ENCODE data around the gene ZNF662. TPM values are rescaled to one million over a fixed set of nuclear protein-coding genes. Genes with fewer than 3 reads are reported as not detected.

Gene ZNF662
- total RNA-seq (3.3 and 5.6 TPM in 2 replicates), polyA plus RNA-seq (0.69 and 1.2 TPM in 2 replicates), polyA minus RNA-seq (ENCODE audit: low replicate concordance) (0.59 TPM in 1 of 2 replicates, not detected in the other)
- polyA plus RNA-seq (2012): 0.56 and 1.2 TPM in 2 replicates

DNA sequence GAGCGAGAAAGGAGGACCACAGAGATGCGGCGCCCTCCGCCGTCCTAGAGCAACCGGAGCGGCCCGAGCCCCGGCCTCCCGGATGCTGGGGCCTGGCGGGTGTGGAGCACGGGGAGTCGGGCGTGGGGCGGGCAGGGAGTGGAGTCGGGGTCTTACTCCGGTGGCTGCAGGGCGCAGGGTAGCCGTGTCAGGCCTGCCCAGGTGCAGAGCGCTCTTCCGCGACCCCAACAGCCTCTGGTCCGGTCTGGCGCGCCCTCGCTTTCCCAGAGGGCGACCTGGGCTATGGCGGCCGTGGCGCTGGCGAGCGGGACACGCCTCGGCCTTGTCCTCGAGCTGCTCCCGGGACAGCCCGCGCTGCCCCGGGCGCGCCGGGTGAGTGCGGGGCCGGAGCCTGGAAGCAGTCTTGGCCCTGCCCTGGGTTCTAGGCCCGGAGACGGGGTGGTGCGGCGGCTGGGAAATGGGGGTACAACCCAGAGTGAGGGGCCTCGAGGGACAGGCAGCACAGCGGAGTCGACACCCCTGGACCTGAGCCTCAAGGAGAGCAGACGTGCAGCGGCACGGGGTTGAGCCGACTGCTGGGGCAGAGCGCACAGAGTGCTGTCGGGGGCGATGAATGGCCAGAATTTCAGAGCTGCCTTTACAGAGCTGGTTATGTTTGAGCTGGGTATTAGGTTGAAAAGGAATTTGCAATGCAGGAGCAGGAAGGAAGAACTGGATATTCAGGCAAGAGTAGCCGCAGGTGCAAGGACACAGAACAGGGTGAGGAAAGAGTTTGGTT lies at the start of gene ZNF662:
Gene ZNF662, plus strand, starts transcription at position 73 of the 778 bp plus-strand sequence. CDS start 1,973 bp downstream, outside the sequence.
- Histone ChIP-seq H3K4me3 (replicated peaks in 1 of 4; ENCODE audit: control extremely low read depth in 1 of 4, insufficient read depth in 1 of 4, low read depth in 3 of 4, low read length in 4 of 4) (peak within 1 kb of the TSS; percentile 6 to 62 (median 42)), H3K27ac (ENCODE audit: insufficient read depth, low read length) (no peak within 1 kb of the TSS), H3K9ac (ENCODE audit: insufficient read depth, low read length) (peak within 1 kb of the TSS; percentile 45), H2AFZ (ENCODE audit: low read length) (peak within 1 kb of the TSS; percentile 39), H4K20me1 (ENCODE audit: control insufficient read depth, extremely low read depth, insufficient read depth, low read length) (no peaks in the 10 kb centered on the region), H3K9me3 (ENCODE audit: control insufficient read depth, insufficient read depth, low read depth, low read length) (no peaks in the 10 kb centered on the region), H3K79me2 (ENCODE audit: control insufficient read depth, insufficient read depth, low read length) (no peaks in the 10 kb centered on the region), H3K4me1 (ENCODE audit: control insufficient read depth, extremely low read depth, insufficient read depth, low read length) (no peaks in the 10 kb centered on the region), H3K36me3 (ENCODE audit: control insufficient read depth, insufficient read depth, low read length) (no peaks in the 10 kb centered on the region), H3K4me2 (ENCODE audit: extremely low read depth, insufficient read depth, low read length) (peak within 1 kb of the TSS; percentile 42), H3K27me3 (ENCODE audit: control insufficient read depth, insufficient read depth, low read length) (peaks cover 17% of the 10 kb centered on the region)
- DNase-seq (ENCODE audit: low read depth in 2 of 2): peak; percentile 30 to 55
- TF ChIP-seq, protein P1, sequence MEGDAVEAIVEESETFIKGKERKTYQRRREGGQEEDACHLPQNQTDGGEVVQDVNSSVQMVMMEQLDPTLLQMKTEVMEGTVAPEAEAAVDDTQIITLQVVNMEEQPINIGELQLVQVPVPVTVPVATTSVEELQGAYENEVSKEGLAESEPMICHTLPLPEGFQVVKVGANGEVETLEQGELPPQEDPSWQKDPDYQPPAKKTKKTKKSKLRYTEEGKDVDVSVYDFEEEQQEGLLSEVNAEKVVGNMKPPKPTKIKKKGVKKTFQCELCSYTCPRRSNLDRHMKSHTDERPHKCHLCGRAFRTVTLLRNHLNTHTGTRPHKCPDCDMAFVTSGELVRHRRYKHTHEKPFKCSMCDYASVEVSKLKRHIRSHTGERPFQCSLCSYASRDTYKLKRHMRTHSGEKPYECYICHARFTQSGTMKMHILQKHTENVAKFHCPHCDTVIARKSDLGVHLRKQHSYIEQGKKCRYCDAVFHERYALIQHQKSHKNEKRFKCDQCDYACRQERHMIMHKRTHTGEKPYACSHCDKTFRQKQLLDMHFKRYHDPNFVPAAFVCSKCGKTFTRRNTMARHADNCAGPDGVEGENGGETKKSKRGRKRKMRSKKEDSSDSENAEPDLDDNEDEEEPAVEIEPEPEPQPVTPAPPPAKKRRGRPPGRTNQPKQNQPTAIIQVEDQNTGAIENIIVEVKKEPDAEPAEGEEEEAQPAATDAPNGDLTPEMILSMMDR (conservative IDR thresholded peaks at IDR 0.05 in 1 of 2, IDR thresholded peaks at IDR 0.05 in 1 of 2; ENCODE audit: low read depth in 1 of 2, low read length in 2 of 2): no peak
- TF ChIP-seq EZH2 (IDR thresholded peaks at IDR 0.05; ENCODE audit: low read length, missing control alignments): peak; percentile 21

DNA sequence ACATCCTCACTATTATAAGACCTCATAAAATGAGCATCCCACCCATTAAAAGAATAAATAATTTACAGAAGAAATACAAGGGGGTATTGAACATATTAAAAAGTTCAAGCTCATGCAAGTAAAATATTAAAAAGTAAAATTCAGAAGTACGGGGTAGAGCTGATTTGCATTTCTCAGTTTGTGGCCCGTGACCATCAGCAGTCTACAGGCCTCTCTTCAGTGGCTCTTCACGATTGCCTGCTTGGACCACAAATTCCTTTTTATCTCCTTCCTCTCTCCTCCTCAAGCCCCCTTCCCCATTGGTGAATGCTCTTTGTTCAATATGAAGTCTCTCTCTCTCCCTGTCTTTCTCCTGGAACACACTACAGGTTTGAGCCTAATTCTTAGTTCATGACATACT lies 49.4 kb upstream of the ZNF662 start:
- H3K9ac ChIP-seq (ENCODE audit: insufficient read depth, low read length): no peak overlapping the region
- H3K4me3 ChIP-seq (replicated peaks in 1 of 4; ENCODE audit: control extremely low read depth in 1 of 4, insufficient read depth in 1 of 4, low read depth in 3 of 4, low read length in 4 of 4): no peak overlapping the region
- no peak overlapping the region for H3K4me2 ChIP-seq (ENCODE audit: extremely low read depth, insufficient read depth, low read length)
- H3K27ac ChIP-seq (ENCODE audit: insufficient read depth, low read length): no peak overlapping the region
- no peak for TF ChIP-seq EZH2 (IDR thresholded peaks at IDR 0.05; ENCODE audit: low read length, missing control alignments)
- TF ChIP-seq, protein P1 (conservative IDR thresholded peaks at IDR 0.05 in 1 of 2, IDR thresholded peaks at IDR 0.05 in 1 of 2; ENCODE audit: low read depth in 1 of 2, low read length in 2 of 2): no peak
- H2AFZ ChIP-seq (ENCODE audit: low read length): no peak overlapping the region
- H3K36me3 ChIP-seq (ENCODE audit: control insufficient read depth, insufficient read depth, low read length): no peaks in the 10 kb centered on the region
- no peaks in the 10 kb centered on the region for H3K79me2 ChIP-seq (ENCODE audit: control insufficient read depth, insufficient read depth, low read length)
- no peaks in the 10 kb centered on the region for H3K27me3 ChIP-seq (ENCODE audit: control insufficient read depth, insufficient read depth, low read length)
- no peaks in the 10 kb centered on the region for H4K20me1 ChIP-seq (ENCODE audit: control insufficient read depth, extremely low read depth, insufficient read depth, low read length)
- H3K9me3 ChIP-seq (ENCODE audit: control insufficient read depth, insufficient read depth, low read depth, low read length): no peaks in the 10 kb centered on the region
- no peaks in the 10 kb centered on the region for H3K4me1 ChIP-seq (ENCODE audit: control insufficient read depth, extremely low read depth, insufficient read depth, low read length)
- no peak for DNase-seq (ENCODE audit: low read depth in 2 of 2)

DNA sequence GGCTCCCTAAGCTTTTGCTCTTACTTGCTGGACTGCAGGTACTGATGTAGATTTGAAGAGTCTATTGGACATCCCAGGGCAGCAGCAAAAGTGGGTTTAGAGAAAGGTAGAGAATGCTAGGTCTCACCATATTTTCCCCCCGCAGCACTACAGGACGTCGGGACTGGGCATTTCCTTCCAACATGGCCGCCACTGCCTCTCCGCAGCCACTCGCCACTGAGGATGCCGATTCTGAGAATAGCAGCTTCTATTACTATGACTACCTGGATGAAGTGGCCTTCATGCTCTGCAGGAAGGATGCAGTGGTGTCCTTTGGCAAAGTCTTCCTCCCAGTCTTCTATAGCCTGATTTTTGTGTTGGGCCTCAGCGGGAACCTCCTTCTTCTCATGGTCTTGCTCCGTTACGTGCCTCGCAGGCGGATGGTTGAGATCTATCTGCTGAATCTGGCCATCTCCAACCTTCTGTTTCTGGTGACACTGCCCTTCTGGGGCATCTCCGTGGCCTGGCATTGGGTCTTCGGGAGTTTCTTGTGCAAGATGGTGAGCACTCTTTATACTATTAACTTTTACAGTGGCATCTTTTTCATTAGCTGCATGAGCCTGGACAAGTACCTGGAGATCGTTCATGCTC lies 41.5 kb upstream of the ZNF662 start:
- no peaks in the 10 kb centered on the region for H3K36me3 ChIP-seq (ENCODE audit: control insufficient read depth, insufficient read depth, low read length)
- no peak for TF ChIP-seq EZH2 (IDR thresholded peaks at IDR 0.05; ENCODE audit: low read length, missing control alignments)
- TF ChIP-seq, protein P1 (conservative IDR thresholded peaks at IDR 0.05 in 1 of 2, IDR thresholded peaks at IDR 0.05 in 1 of 2; ENCODE audit: low read depth in 1 of 2, low read length in 2 of 2): no peak
- no peaks in the 10 kb centered on the region for H3K9me3 ChIP-seq (ENCODE audit: control insufficient read depth, insufficient read depth, low read depth, low read length)
- no peaks in the 10 kb centered on the region for H4K20me1 ChIP-seq (ENCODE audit: control insufficient read depth, extremely low read depth, insufficient read depth, low read length)
- H2AFZ ChIP-seq (ENCODE audit: low read length): no peak overlapping the region
- H3K4me1 ChIP-seq (ENCODE audit: control insufficient read depth, extremely low read depth, insufficient read depth, low read length): no peaks in the 10 kb centered on the region
- H3K4me3 ChIP-seq (replicated peaks in 1 of 4; ENCODE audit: control extremely low read depth in 1 of 4, insufficient read depth in 1 of 4, low read depth in 3 of 4, low read length in 4 of 4): no peak overlapping the region
- no peaks in the 10 kb centered on the region for H3K79me2 ChIP-seq (ENCODE audit: control insufficient read depth, insufficient read depth, low read length)
- peaks cover 9% of the 10 kb centered on the region for H3K27me3 ChIP-seq (ENCODE audit: control insufficient read depth, insufficient read depth, low read length)
- no peak overlapping the region for H3K27ac ChIP-seq (ENCODE audit: insufficient read depth, low read length)
- no peak overlapping the region for H3K9ac ChIP-seq (ENCODE audit: insufficient read depth, low read length)
- no peak for DNase-seq (ENCODE audit: low read depth in 2 of 2)
- H3K4me2 ChIP-seq (ENCODE audit: extremely low read depth, insufficient read depth, low read length): no peak overlapping the region

All from fibroblast of lung (primary cell).